GM18498 (cell line): ENCODE results near the gene PRDM15.

Source experiments
- ATAC-seq: cut with Tn5 transposase; IDR thresholded peaks from one replicate; pipeline ENCODE4 v1.9.1; 2021; ENCODE audit warnings: mild to moderate bottlenecking, moderate library complexity; ENCODE audit not compliant: unreplicated experiment

PRDM15 gene

DNA sequence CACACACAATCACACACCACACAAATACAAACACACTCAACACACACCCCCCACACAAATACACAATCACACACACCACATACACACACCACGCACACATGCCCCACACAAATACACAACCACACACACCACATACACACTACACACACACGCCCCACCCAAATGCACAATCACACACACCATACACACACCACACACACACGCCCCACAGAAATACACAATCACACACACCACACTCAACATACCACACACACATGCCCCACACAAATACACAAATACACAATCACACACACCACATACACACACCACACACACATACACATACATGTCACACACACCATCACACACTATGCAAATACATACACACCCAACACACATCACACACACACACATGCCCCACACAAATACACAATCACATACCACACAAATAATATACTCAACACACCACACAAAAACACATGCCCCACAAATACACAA is 50.2 kb downstream of the PRDM15 start:
- ATAC-seq = no peak

DNA sequence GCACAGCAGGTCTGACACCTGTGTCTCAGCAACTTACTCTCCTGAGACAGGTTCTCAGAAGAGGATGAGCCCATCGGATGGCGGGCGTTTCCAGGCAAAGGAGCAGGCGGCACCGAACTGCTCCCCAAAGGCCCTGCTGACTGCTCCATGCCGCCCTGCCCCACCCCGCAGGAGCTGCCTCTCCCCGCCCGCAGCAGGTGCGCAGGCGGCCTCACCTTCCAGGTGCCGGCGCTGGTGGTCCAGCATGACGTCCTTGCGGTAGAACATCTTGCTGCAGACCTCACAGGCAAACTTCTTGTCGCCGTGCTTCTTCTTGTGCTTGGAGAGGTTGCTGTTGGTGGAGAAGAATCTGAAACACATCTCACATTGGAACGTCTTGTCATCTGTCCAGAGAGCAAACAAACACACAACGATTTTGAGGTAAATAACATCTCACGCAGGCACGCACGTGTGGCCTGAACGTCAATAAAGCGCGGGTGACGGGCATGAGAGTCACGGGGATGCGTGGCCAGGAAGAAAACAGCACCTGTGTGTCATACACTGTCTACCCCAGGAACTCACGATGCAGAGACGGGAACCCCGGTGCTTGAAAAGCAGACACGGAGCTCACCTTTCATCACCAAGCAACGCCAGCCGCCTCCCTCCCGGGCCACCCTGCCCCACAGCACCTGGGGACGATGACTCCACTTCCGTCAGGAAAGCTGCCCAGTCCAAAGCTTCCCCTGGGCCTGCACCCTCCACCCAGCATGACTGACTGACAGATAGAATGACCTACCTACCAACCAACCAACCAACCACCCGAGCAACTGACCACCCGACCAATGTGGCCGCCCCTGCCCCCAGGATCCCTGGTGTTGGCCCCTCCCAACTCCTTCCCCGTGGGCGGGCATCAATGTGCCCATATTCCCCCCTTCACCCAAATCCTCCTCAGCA is 50.9 kb downstream of the PRDM15 start:
- ATAC-seq = no peak

DNA sequence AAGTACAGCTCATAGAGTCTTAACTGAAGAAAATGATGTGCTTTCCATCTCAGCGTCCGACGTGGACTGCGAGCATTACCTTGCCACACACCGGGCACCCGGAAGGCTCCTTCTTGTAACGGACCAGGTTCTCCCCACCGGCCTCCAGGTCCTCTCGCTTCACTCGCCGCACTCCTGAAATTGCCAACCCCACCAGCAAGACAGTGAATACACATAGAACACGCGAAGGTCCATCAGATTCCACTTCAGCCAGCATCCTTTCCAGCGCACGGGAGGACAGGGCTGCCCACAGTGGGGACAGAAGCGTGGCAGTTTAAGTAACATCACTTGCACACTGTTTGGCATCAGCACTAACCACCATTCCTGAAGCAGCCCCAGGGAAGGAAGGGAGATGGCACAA is 53.3 kb downstream of the PRDM15 start:
- no peak for ATAC-seq

DNA sequence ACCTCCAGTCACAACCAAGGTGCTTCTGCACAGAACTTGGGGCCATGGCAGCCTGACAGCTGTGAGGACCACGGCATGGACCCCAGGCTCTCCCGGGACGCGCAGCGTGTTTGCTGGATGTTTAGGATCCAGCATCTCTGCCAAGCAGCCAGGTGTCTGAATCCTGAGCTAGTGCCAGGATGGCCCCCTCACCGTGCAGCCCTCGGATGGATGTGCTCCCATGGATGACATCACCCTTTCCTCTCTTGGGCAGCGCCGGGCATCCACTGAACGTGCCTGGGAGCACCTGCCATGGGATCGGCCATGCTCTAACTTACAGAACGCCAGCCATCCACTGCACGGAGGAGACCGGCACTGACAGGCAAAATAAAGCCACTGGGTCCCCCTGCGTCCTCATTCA is 53.9 kb downstream of the PRDM15 start:
- no peak for ATAC-seq

DNA sequence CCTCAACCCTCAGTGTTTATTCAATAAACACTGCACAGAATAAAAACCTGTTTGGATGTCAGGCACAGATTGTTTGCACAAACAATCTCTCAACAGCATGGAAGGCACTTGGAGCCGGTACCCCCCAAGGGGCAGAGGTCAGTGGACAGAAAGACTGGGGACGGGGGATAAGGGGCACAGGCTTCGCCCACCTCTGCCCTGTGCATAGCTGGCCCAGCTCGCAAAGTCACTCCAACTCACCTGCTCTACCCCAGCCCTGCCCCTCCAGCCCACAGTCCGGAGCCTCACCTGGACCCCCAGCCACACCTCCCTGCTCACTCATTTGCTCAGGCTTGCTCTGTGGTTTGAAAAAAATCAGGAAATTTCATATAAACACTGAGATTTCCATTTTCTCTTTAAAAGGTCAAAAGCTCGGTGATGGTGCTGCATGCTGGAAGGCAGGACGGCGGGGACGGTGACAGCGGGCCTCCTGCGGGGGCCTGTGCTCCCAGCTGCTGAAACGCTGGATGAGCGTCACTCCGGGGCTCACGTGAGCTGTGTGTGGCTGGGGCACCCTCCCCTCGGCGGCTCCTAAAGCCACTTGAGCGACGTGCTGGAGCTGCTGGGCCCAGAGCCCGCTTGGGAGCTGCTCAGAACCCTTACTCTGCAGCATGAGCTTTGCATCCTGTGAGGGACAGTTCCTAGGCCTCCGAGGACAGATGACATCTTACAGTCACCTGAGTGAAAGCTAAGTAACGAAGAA is 54.5 kb downstream of the PRDM15 start:
- ATAC-seq = no peak

DNA sequence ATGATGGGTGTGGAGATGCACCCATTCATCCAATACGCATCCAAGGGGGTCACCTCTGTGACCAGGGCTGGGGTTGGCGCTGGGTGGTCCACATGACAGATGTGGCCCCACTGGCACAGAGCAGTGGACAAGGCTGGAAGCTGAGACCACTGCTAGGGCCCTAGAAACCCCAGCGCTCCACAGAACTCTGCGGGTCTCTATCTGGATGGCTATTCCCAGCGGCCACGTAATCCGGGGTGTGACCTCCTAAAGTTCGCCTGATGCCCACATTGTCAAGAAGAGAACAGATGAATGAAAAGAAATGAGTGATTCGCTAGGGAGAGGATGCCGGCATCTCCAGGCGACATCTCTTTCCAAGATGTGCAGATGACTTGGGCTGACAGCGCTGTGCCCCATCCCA is 55.2 kb downstream of the PRDM15 start:
- ATAC-seq = no peak

DNA sequence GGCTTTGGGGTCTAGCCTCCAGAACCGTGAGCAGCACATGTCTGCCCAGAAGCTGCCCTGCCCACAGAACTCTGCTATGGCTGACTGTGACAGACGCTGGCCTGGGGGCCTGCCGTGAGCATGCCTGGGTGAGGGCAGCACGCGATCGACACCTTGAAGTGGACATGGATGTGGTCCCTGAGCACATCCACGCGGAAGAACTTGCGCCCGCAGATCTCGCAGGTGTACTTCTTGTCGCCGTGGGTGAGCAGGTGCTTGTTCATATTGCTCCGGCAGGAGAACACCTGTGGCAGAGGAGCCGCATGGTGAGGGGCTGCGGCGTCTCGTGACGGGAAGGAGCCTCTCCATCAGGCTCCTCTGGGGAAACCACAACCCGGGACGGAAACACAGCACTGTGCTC is 56.0 kb downstream of the PRDM15 start:
- ATAC-seq = no peak

DNA sequence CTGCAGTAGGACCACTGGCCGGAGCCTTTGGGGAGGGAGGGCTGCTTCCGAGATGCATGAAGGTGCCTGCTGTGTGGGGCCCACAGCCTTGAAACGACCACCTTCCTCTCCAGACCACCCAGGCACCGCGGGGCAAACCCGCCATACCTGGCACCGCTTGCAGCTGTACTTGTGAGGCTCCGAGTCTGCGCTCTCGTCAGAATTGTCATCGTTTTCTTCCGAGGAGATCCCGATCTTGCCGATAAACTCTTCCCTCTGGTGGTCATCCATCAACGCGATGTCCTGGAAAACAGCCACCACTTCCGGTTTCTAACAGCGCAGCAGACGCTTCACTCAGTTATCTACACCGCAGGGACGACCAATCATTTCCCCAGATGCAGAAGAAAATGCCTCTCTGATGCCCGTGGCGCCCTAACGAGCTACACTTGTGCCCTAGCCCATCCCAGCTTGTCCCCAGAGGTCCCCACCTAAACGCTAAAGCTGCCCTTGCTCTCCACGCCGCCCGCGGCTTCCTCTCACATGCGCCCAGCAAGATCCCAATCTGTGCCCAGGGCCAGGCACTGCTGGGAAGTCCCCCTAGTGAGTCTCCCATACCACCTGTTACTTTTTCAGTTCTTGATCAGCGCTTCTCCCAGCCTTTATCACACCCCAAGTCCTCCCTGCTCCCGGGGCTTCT is 57.2 kb downstream of the PRDM15 start:
- ATAC-seq = no peak

DNA sequence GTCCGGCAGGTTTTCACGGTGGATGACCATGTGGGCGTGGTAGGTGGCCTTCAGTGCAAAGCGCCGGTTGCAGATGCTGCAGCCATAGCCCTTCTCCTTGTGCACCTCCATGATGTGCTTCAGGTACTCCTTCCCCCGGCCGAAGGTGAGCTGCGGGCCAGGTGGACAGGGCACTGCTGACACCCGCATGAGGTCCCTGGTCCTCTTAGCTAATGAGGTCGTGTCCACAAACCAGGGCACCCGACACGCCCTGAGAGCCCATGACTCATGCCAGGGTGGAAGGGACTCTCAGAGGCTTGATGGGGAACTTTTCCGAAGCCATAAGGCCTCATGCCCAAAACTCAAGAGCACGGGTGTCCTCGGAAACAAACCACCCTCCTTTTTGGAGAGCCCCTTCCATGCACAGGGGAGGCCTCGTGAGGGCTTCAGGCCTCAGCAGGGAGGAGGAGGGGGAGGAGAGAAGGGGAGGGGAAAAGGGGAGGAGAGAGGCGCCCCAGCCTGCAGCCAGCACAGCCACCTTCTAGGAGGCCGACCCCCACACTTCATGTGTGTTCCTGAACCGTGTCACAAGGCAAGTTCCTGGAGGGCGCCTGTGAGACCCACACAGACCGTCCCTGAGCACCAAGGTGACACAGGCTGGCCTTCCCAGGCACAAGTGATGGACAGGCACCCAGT is 57.9 kb downstream of the PRDM15 start:
- ATAC-seq = no peak

DNA sequence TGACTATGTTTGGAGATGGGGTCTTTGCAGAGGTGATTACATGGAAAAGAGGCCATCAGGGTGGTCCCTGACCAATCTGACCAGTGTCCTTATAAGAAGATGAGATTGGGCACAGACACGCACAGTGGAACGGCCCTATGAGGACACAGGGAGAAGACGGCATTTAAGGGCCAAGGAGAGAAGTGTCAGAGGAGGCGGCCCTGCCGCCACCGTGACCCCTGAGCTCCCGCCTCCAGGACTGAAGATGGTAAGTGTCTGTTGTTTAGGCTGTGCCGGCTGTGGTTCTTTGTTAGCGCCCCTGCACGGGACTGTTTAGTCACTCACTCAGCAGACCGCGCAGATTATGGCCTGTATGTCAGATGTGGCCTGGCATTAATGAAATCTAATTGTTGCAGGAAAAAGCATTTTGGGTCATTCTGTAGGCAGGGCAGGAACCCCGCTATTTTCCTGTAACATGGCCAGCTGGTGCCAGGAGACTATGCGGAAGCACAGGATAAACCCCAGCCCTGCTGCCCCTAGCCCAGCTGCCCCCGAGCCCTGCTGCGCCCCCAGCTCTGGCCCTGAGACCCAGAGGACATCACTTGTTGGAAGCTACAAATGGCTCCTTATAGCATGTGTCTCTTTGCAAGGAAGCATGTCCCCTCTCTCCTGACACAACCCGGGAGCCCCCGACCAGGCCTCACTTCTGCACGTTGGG is 58.6 kb downstream of the PRDM15 start:
- no peak for ATAC-seq

DNA sequence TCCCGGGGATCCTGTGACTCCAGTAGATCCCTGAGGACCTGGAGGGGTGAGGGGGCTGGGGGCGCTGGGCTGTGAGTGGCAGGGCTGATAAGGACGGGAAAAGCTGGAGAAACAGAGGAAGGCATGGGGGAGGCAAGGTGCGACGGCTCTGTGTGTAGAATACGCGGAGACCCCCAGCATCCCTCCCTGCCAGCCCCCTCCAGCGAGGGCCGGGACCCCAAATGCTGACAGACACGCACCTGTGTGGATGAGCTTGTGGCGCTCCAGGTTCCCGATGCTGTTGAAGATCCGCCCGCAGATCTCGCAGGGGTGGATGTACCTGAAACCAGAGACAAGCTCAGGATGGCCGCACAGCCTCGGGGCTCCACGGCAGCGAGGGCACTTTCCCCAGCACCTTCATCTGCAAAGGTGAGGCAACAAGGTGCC is 59.3 kb downstream of the PRDM15 start:
- ATAC-seq = no peak

DNA sequence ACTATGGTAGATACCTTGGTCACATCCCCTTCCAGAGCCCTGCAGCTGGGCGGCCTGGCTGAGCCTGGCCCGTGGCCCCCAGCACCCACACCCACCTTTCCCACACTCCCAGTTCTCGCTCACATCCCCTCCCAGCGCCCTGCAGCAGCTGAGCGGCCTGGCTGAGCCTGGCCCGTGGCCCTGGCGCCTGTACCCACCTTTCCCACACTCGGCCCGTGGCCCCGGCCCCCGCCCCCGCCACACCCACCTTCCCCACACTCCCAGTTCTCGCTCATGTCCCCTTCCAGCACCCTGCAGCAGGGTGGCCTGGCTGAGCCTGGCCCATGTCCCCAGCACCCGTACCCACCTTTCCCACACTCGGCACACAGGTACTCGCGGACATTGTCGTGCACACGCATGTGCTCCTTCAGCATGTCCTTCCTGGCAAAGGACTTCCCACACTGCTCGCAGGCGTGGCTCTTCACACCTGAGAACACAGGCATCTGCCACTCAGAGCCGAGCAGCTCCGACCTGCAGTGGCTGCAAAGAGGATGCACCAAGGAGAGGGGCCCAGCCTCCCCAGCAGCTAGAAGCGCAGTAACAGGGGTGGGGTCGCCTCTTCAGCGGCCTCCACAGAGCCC is 59.8 kb downstream of the PRDM15 start:
- no peak for ATAC-seq

DNA sequence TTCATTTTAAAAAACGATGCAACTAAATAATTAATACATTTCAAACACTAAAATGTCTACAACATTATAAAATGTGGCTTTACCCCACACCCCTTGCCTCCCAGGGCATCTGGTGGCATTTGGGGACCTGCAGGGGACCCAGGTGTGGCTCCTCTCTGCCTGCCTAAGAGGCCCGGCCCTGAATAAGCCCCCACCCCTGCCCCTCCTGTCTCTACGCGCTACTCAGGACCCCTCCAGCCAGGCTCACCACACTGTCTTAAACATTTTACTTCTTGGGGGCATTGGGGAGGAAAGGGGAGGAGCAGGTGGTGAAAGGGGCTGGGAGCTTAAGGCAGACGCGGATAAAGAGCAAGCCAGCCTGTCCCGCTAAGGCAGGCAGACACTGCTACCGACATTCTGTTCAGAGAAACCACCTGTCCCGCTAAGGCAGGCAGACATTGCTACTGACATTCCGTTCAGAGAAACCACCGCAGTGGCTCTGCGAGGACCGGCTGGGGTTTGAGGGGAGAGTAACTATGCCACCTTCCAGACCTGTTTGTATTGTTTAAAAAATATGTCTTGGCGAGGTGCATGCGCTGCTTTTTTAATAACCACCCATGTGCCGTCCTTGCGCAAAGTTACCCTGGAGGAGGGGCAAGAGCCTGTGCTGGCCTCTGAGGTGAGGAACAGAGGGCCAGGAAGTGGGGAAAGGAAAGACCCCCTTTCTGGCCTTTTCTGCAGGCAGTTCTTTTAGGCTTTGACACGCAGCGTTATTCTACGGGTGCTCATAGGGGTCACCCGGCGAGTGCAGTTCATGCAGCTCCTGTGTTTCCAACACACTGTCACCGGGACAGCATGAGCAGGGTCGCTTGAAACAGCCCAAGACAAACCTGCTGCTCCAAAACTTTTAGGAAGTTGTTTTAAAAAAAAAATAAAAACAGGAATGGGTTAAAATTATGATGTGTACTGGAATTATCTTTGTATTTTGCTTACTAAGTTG is 61.0 kb downstream of the PRDM15 start:
- ATAC-seq = no peak

DNA sequence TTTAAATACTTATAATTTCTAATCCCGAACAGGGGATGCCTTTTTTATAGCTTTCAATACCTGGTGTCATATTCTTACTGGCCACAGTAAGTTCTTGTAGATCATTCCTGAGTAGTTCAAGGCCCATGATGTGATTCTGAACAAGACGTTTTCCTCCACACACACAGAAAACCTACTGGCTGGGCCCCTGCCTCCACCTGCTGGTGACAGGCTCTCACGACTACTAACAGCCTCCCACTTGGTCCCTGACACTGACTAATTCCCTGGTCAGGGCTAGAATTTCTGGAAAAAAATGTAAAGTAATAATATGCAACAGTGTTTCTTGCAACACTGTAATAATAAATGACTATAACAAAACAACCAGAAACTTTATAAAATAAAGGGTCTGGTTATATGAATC is 61.9 kb downstream of the PRDM15 start:
- no peak for ATAC-seq

DNA sequence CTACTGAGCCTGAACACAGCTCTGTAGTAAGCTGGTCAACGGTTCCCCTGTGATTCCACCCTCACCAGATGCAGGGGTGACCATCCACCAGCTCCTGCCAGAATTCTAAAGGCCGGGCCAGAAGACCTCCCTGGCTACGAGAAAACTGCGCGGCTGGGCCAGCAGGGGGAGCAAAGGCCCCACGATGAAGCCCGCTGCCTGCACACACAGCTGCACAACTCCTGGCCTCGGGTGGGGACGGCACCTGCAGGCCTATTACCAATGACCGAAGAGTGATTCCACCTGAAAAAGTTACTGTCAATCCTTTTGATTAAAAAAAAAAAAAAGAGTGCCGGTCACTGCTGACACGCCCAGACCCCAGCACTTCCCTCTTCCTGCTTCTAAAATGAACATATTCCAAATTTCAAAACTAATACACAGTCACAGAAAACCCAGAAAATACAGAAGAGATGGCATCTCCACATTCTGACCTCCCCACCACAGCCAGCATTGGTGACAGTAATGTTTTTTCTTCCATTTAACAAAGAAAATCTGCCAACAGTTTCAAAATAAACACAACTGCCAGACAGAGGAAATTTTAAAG is 62.5 kb downstream of the PRDM15 start:
- ATAC-seq = peak; percentile 59

DNA sequence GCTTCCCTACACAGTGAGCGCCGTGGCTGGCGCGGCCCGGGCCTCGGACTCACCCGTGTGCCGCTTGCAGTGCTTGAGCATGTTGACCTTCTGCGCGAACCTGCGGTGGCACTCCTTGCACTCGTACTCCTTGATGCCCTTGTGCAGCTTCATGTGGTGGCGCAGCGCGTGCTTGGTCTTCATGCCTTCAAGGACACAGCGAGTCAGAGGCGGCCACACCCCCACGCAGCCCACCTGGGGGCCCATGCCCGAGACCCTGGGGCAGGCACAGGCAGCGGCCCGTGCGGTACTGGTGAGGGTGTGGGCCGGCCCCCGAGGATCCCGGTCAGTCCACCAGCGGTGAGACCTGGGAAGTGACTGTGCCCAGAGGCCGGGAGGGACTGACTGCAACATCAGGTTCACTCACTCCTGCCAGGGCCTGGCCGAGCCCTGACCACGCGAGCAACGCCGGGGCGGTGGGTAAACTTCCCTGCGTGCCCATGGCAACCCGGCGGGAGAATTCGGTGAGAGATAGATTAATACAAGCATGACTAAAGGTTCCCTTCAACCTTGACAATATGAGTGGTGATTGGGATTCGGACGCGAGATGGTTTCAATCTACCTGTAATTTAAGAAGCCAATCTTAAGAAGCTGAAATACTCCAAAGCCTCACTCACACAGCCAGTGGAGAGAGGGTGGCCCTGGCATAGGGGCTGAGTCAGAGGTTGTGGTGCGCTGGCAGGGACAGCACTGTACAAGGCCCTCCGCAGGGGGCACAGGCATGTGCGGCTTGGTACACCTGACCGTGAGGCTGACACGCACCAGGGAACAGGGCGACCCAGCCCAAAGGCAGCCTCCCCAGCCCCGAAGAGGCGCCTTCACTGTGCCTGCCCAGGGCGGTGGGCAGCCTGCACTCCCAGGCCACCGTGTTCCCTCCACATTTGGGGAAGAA is 63.2 kb downstream of the PRDM15 start:
- ATAC-seq = peak; percentile 3

DNA sequence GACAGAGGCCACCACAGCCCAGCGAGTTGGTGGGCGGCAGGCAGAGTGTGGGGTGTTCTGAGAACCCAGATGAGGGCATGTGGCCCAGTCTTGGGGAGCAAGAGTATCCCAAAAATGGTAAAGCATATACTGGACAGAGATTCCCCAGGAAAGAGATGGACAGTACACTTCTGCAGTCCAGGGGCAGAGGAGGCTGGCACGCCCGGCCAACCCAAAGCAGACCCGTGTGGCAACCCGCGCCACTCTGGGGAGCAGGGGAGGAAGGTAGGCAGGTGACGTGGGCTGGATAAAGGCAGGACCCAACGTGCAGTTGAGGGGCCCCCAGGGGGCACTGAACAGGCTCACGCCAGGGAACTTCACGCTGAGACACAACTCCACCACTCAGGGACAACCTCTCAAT is 65.9 kb downstream of the PRDM15 start:
- no peak for ATAC-seq
